Measurements from ENCODE around the gene PLEKHB1.
"Not testable (repeated sequence)": the region's sequence is repeated elsewhere in the genome, so short reads cannot be mapped to it uniquely, and the experiment has no call there.

The PLEKHB1 gene

DNA sequence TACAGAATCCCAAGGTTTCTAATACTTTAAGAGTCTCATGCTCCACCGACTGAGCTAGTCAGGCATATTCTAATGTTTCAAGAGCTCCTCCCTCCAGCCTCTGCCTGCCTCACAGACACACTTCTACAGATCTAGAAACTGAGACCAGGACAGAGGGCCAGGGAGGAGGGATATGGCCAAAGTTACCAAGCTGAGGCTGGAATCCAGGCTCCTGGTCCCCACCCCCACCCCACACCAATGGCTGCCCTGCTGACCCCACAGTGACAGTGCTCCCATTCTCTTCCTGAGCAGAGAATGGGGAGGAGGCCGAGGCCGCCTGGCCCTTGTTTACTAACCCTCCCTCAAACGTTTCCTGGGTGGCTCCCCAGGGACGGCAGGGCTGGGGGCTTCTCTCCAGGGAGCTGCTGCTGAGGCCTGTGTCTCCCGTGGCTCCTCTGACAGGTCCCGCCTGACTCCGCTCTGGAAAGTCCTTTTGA, 2.2 kb downstream of the PLEKHB1 start:
- DNase-seq = no peak

DNA sequence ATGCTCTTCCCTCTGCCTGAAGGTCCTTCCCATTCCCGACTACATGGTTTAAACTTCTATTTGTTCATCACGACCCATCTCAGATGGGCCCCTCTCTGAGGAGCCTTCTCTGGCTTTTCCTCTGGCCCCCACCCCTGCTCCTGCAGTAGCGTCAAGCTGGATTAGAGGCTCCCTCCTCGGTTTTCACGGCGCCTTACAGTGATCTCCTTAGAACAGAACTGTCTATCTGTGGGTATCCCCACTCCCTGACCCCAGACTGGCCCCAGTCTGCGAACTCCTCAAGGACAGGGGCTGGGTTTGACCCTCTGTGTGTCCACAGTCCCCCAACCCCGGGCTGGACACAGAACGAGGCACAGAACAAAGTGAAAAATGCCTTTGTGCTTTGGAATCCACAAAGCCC, 2.8 kb downstream of the PLEKHB1 start:
- DNase-seq = no peak

- DNase-seq = no peak
Observed at GRCh38 chr11:73650400-73650799, 4.0 kb downstream of the PLEKHB1 start.

GRCh38 chr11:73651252-73651651, 4.9 kb downstream of the PLEKHB1 start:
- DNase-seq = no peak

DNA sequence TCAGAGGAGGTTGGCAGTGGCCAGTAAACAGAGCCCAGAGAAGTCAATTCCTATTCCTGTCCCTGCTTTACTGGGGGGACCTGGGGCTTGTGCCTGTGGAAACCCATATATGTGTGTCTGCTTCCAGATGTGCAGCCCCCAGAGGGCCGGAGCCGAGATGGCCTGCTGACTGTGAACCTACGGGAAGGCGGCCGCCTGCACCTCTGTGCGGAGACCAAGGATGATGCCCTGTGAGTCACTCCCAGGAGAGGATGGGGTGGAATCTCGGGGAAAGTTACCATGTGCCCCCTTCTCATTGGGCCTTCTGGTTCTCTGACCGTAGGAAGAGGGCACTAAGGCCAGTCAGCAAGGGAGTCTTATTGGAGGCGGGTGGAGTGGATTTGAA, 5.3 kb downstream of the PLEKHB1 start:
- no peak for DNase-seq

GRCh38 chr11:73652046-73652730, 5.8 kb downstream of the PLEKHB1 start:
- DNase-seq = no peak

DNA sequence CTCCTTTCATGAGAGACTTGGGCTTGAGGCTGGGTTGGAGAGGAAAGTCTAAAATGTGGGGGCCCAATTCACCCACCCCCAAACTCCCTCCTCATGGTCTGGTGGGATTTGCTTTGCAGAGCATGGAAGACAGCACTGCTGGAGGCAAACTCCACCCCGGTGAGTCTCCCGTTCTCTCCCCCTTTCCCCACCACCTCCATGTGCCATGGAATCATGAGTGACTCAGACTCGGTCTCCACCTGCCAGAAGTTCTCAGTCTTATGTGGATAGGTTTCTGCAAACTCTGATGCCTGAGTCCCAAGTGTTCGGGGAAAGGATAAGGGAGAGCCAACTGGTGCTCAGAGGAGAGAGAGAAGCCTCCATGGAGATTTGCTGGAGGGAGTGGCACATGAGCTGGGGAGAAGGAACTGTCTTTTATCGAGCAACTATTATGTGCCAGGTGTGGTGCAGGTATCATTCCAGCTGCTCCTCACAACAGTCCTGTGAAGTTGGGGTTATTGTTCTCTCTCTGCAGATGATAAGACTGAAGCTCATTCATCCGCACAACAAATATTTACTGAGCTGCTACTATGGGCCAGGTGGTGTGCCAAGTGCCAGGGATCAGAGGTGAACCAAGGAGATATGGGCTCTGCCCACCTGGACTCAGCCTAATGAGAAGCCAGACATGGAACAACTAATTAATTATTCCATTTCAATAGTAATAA, 6.6 kb downstream of the PLEKHB1 start:
- DNase-seq = no peak

GRCh38 chr11:73653996-73654395, 7.6 kb downstream of the PLEKHB1 start:
- no peak for DNase-seq

DNA sequence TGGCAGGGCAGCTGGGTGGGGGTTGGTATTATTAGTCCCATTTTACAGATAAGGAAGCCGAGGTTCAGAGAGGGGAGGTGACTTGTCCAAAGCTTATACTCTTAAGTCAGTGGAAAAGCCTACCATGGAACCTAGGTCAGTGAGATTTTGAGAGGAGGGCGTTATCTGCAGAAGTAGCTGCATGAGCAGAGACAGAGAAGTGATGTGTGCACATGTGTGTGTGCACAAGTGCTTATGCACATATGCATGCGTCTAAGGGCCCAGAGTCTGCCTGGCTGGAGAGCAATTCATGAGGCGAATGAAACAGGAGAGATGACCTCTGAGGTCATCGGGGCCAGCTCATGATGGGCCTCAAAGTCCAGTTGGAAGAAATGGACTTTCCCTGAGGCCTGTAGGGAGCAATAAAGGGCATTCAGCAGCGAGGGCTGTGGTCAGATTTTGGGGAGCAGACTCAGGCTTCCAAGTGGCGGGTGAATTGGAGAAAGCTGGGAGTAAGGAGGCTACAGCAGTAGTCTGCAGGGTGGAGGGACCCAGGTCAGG, 8.2 kb downstream of the PLEKHB1 start:
- no peak for DNase-seq

DNA sequence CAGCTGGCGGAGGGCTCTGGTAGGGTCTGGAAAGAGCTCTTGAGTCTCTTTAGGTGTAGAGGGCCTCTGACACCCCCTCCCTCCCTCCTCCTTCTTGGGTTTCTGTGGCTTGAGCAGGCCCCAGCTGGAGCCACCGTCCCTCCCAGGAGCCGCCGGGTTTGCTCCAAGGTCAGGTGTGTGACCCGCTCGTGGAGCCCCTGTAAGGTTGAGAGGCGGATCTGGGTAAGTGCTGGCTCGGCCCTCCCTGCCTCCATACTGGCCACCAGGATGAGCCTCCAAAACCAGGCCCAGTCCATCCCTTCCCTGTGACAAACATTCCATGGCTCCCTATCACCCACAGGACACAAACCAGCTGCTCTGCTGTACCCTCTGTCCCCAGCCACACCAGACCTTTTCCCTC, 9.3 kb downstream of the PLEKHB1 start:
- no peak for DNase-seq

- DNase-seq = no peak
Observed at GRCh38 chr11:73656985-73657384, 10.6 kb downstream of the PLEKHB1 start.

GRCh38 chr11:73659961-73660360, 13.6 kb downstream of the PLEKHB1 start:
- DNase-seq = no peak

DNA sequence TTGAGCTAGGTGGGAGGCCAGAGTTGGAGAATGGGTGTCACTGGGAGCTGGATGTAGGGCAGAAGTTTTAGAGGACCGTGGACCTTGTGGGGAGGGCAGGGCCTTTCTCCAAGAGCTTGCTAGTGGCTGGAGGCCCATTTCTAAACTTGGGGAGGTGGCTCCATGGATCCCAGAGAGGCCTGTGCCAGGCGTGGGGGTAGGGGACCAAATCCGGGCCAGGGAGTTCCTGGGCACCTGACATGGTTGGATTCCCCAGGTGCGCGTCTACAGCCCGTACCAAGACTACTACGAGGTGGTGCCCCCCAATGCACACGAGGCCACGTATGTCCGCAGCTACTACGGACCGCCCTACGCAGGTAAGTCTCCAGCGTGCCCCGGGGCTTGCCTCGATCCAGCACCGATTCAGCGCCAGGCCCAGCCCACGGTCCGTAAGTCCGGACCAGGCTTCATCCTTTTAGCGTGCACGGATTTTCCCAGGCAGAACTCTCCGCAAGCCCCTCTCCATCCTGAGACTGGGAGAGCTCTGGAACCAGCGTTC, 14.2 kb downstream of the PLEKHB1 start:
- no peak for DNase-seq

- peak; percentile 97 for DNase-seq
Observed at GRCh38 chr11:73661035-73661628, 14.8 kb downstream of the PLEKHB1 start.

- DNase-seq = no peak
Observed at GRCh38 chr11:73662445-73663157, 16.2 kb downstream of the PLEKHB1 start.

DNA sequence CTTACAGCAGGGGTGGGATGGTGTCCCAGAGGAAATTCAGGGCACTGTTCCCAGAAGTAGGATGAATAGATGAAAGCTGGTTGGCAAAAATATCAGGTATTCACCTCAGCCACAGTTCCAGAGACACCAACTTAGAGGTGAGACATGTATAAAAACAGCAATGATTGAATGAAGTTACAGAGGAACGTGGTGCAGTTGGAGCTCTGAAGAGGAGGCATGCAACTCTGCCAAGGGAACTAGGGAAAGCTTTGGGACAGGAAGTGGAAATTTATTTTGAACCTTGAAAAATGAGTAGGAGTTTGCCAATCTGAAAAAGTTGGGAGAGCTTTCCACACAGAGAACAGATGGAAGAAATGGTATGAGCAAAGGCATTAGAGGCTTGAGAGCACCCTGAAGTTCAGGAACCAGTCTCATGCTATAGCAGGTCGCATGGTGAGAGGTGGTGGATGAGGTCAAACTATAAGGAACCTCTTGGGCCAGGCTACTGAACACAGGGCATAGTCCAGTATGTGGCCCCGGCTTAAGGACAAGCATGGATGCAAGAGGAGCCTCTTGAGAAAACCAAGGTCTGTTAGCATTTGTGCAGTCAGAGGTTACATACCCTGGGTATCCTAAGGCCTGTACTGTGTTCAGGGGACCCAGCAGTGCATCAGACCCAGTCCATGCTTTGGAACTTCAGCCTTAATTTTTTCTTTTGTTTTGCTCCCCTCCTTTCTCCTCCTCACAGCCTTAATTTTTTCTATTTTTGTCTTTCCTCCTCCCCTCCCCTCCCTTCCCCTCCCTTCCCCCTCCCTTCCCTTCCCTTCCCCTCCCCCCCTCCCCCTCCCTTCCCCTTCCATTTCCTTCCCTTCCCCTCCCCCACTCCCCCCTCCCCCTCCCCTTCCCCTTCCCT, 17.5 kb downstream of the PLEKHB1 start:
- no peak for DNase-seq

DNA sequence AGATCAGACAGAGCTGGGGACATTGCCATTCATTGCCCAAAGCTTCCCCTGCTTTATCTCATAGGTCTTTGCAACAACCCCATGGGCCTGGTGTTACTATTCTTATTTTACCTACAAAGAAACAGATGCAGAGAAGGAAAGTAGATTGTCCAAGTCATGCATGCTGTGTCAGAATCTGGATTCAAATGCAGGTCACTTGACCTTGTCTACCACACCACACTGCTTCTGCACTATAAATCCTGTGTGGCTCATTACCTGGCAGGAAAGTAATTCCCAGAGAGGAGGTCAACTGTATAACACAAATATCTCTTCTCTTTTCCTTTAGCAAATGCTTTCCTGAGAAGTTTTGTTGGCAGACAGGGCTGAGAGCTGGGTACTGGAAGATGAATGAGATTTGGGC, 18.5 kb downstream of the PLEKHB1 start:
- no peak for DNase-seq

DNA sequence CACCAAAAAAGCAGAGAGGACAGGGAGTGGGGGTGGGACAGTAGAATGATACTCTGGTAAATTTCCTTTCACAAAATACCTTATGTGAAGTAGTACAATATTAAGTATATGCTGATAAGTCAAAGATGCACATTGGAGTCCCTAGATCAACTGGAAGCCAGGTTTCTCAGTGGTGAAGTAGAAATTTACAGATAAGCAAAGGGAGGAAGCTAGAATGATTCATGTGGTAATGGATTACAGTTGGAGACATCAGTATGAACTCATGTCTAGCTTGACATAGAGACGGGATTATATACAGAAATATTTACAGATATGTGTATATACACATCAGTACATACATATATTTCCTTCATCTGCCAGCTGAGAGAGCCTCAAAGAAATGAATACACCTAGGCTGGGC, 21.5 kb downstream of the PLEKHB1 start:
- DNase-seq = no peak

DNA sequence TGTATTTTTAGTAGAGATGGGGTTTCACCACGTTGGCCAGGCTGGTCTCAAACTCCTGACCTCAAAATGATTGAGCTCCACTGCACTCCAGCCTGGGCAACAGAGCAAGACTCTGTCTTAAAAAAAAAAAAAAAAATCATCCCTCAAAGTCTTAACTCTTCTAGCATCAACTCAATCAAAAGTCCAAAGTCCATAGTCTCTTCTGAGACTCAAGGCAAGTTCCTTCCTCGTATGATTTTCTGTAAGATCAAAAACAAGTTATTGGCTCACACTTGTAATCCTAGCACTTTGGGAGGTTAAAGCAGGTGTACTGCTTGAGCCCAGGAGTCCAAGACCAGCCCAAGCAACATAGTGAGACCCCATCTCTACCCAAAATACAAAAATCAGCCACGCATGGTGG, 24.4 kb downstream of the PLEKHB1 start:
- DNase-seq = no peak

GRCh38 chr11:73671701-73672100, 25.3 kb downstream of the PLEKHB1 start:
- DNase-seq = no peak

DNA sequence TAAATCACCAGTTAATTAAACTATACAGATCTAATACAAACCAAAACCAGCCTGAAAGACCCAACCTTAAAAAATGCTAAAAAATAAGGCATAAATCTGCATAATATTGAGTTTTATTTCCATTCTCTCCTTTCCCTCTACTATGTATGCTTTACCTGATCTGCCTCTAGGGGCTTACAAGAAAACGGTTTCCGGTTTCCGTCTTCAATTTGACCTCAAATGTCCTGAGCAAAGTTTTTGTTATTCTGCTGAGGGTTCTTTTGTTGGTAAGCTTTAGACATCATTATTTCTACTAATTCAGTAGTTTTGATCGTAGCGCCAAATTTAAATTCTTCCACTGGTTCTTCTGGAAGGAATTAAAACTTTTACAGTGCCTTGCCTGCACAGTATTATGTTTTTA, 30.2 kb downstream of the PLEKHB1 start:
- DNase-seq = not testable (repeated sequence)

- no peak for DNase-seq
Observed at GRCh38 chr11:73680687-73681086, 34.3 kb downstream of the PLEKHB1 start.
